WERI-Rb-1 (cell line): ENCODE results near the gene MIA2.

ENCODE experiments used
- DNase-seq: peaks from one replicate; pipeline ENCODE4 v3.0.0-alpha.2; 2020
- H3K27ac ChIP-seq: fragments of 250-450 bp; sonication (Bioruptor Pico); 2 replicates; pipeline ENCODE4 v1.5.1; 2020; ENCODE audit warnings: mild to moderate bottlenecking, moderate library complexity
- H3K27me3 ChIP-seq: fragments of 250-450 bp; sonication (Bioruptor Pico); 2 replicates; pipeline ENCODE4 v1.5.1; 2021; ENCODE audit warnings: mild to moderate bottlenecking, low read depth, moderate library complexity; ENCODE audit not compliant: insufficient read depth, severe bottlenecking
- H3K36me3 ChIP-seq: fragments of 250-450 bp; sonication (Bioruptor Pico); 2 replicates; pipeline ENCODE4 v1.5.1; 2020; ENCODE audit warnings: mild to moderate bottlenecking, moderate library complexity
- H3K4me3 ChIP-seq: 2 replicates; pipeline ENCODE4 v1.5.1; 2011; ENCODE audit warnings: low read depth, mild to moderate bottlenecking, control low read depth, low read length
- H3K9me3 ChIP-seq: fragments of 250-450 bp; sonication (Bioruptor Pico); 2 replicates; pipeline ENCODE4 v1.5.1; 2021; ENCODE audit warnings: mild to moderate bottlenecking, moderate library complexity; ENCODE audit not compliant: severe bottlenecking
- CTCF ChIP-seq: IDR thresholded peaks from 2 replicates; pipeline ENCODE4 v1.5.1; 2011; ENCODE audit warnings: low read depth, mild to moderate bottlenecking, control low read depth, inconsistent platforms, low read length

MIA2 gene

DNA sequence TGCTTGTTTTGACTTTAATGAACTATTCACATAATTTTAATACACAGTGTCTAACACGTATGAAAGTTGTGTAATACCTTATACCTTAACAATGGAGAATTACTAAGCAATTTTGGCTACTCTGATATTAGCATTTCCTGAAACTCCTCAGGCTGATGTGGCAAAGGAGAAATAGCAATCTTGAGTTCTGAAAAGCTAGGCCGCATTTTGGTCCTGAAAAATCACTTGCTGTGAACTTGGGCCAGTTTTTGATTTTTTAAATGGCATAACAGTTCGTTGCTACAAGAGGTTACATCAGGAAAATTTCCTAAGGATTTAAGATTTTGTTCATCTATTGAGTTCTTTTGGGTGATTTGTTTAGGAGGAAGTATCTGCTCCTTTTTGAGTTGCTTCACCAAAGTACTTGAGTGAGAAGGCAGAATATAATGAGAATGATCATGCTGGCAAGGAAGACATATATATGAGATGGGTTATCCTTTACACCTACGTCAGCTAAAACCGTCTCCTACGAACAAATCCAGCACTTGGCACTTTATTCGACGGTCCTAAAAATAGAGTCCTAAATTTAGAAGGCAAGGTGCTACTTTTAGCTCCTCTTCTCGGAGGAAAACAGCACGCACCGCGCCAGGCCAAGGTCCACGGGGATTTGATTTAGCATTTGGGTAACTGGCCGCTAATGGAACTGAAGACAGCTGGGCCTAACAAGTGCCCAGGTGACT, 32.2 kb downstream of the MIA2 start:
- no peak for TF ChIP-seq CTCF
- Histone ChIP-seq H3K36me3 (peaks cover 3% of the 10 kb centered on the region; the same call in 1 of the 2 replicates), H3K27ac (peak overlapping the region; percentile 95), H3K27me3 (no peaks in the 10 kb centered on the region), H3K9me3 (peaks cover 10% of the 10 kb centered on the region), H3K4me3 (peak overlapping the region; percentile 76)
- no peak for DNase-seq

DNA sequence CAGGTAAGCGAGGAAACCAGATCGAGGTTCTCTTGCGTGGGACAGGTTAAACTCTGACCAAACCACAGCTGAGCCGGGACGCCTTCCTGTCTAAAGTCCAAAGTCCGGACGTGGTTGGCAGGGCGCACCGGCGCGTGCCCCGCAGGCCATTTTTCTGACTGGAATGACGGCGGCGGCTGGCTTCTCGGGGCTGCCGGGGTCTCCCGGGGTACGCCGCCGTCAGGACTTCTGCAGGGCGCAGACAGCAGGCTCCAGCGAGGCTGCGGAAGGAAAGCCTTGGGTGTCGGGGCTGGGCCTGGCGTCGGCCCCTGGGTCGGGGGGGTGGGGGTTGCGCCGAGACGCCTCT, 32.8 kb downstream of the MIA2 start:
- Histone ChIP-seq H3K36me3 (peaks cover 3% of the 10 kb centered on the region; the same call in 1 of the 2 replicates), H3K9me3 (peaks cover 10% of the 10 kb centered on the region), H3K27ac (peak overlapping the region; percentile 95), H3K4me3 (peak overlapping the region; percentile 76), H3K27me3 (no peaks in the 10 kb centered on the region)
- TF ChIP-seq CTCF: no peak
- no peak for DNase-seq

DNA sequence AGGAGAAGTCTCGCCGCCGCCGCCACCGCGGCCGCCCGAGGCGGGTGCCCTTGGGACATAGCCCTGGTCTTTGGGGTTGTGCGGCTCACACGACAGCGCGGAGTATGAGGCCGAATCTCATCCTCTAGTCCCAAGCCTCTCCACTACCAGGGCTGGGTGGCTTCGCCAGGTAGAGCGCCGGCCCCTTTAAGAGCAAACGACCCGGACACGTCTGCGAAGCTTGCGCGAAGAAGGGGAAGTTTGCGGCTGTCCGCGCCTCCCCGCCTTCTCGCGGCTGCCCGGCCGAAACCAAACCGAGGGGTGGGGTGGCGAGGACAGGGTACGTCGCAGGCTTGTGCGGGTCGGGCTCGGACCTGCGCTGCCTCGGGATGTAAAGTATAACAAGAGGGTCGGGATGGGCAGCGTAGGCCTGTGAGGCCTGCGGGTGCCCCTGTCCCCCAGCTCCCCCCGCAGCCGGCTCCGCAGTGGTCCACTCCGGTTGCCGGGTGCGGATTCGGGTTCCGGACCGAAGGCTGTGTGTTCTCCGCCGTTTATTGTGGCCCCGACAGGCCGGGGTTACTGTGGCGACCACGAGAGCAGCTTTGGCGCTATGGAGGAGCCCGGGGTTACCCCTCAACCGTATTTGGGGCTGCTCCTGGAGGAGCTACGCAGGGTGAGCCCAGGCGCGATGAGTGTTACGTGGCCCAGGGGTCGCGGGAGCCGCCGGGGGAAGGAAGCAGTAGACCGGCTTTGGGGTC, 33.3 kb downstream of the MIA2 start:
- DNase-seq: peak; percentile 84
- TF ChIP-seq CTCF: no peak

DNA sequence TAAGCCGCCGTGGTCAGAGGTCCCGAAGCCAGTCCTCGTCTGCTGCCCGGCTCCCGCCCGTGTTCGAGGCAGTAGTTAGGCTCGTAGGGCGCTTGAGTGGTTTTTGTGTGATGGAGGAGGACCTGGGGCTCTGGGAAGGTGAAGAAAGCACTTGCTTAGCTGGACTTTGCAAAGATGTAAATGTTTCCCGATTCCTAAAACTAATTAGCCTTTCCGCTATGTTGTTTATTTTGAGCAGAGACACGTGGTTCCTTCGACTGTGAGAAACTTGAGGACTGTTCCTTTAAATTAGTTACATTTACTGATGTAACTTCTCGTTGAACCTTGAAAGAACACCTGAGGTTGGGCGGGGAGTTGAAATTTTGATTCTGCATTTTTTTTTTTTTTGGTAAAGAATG, 33.9 kb downstream of the MIA2 start:
- TF ChIP-seq CTCF: no peak
- Histone ChIP-seq H3K36me3 (peaks cover 3% of the 10 kb centered on the region; the same call in 1 of the 2 replicates), H3K27ac (peak overlapping the region; percentile 95), H3K27me3 (no peaks in the 10 kb centered on the region), H3K4me3 (peak overlapping the region; percentile 76), H3K9me3 (peaks cover 5% of the 10 kb centered on the region)
- no peak for DNase-seq

More for the DNA sequence above, 33.3 kb downstream of the MIA2 start:
- H3K27me3 ChIP-seq: no peaks in the 10 kb centered on the region
- peak overlapping the region; percentile 76 for H3K4me3 ChIP-seq
- H3K9me3 ChIP-seq: peaks cover 9% of the 10 kb centered on the region
- peaks cover 3% of the 10 kb centered on the region; the same call in 1 of the 2 replicates for H3K36me3 ChIP-seq
- peak overlapping the region; percentile 95 for H3K27ac ChIP-seq

DNA sequence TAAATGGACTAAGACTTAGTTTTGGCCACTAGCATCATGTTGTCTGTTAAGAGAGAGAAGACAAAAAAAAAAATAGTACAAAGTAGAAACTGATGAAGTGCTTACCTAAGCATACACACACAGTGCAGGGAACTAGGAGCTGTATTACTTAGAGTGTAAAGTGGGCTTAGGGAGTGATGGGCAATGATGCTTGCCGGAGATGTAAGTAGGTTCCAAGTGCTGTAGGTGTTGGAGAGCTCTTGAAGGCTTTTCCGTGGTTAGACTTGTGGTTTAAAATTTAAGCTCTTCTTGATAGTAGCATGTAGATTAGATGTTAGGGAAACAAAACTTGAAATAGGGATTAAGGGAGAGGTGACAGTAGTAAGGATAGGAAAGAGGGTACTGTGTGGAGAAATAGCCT, 34.7 kb downstream of the MIA2 start:
- Histone ChIP-seq H3K36me3 (peaks cover 3% of the 10 kb centered on the region; the same call in 1 of the 2 replicates), H3K27ac (no peak overlapping the region), H3K27me3 (no peaks in the 10 kb centered on the region), H3K4me3 (no peak overlapping the region), H3K9me3 (peaks cover 5% of the 10 kb centered on the region)
- TF ChIP-seq CTCF: no peak
- DNase-seq: no peak
